MCF 10A (cell line): Measurements from ENCODE around the gene ASF1B. TPM values are rescaled to one million over a fixed set of nuclear protein-coding genes. Genes with fewer than 3 reads are reported as not detected.

ENCODE experiments used
- BruUV-seq: library from RNA; stranded (reverse); fragments of 400-500 nt; replicated peaks from 2 replicates; lab custom pipeline; 2021; lab: Mats Ljungman, UMichigan
- CTCF ChIA-PET: fragments of 300-600 bp; sonication (Branson Sonifier 250); formaldehyde crosslinking; extraction: SDS; loops from one replicate; lab custom pipeline; 2021; ENCODE audit warnings: antibody characterized with exemption, inconsistent platforms; lab: Yijun Ruan, JAX
- POLR2A ChIA-PET: fragments of 300-600, 350-650 bp; sonication (Branson Sonifier 250); formaldehyde crosslinking; extraction: SDS; loops from one replicate; lab custom pipeline; 2020; ENCODE audit warnings: antibody characterized with exemption, inconsistent platforms; lab: Yijun Ruan, JAX
- DNase-seq: peaks from one replicate; pipeline ENCODE4 v3.0.0-alpha.2; 2018; ENCODE audit not compliant: unreplicated experiment
- H3K27ac Mint-ChIP-seq: one replicate; pipeline ENCODE4 v1.8.0; 2022; ENCODE audit warnings: mild to moderate bottlenecking, low read depth, mixed read lengths; ENCODE audit not compliant: unreplicated experiment
- H3K27me3 Mint-ChIP-seq: one replicate; pipeline ENCODE4 v1.8.0; 2022; ENCODE audit warnings: mixed read lengths; ENCODE audit not compliant: insufficient read depth, unreplicated experiment
- H3K36me3 Mint-ChIP-seq: one replicate; pipeline ENCODE4 v1.8.0; 2022; ENCODE audit warnings: mild to moderate bottlenecking, moderate library complexity, mixed read lengths; ENCODE audit not compliant: insufficient read depth, unreplicated experiment
- H3K4me1 Mint-ChIP-seq: one replicate; pipeline ENCODE4 v1.8.0; 2022; ENCODE audit warnings: mixed read lengths; ENCODE audit not compliant: insufficient read depth, unreplicated experiment
- H3K4me3 Mint-ChIP-seq: one replicate; pipeline ENCODE4 v1.8.0; 2022; ENCODE audit warnings: mild to moderate bottlenecking, moderate library complexity, mixed read lengths; ENCODE audit not compliant: unreplicated experiment
- H3K9me3 Mint-ChIP-seq: one replicate; pipeline ENCODE4 v1.8.0; 2022; ENCODE audit warnings: mixed read lengths; ENCODE audit not compliant: unreplicated experiment
- CTCF ChIP-seq: fragments of 200-600 bp; IDR thresholded peaks from one replicate; pipeline ENCODE4 v1.8.0; 2022; ENCODE audit warnings: antibody characterized with exemption, mild to moderate bottlenecking; ENCODE audit not compliant: unreplicated experiment
- intact Hi-C: fragments of 100-400 bp; cut with micrococcal nuclease; formaldehyde crosslinking; loops from 2 replicates; pipeline ENCODE4 v1.14.1; 2022
- total RNA-seq: library from RNA; stranded (reverse); gene quantifications from 2 replicates; pipeline ENCODE4 v1.2.3, GENCODE V29; 2022

The ASF1B gene
- total RNA-seq, 1 experiment from 2014 or later, result 7.0 TPM

GRCh38 chr19:14167576-14168138, 31.3 kb upstream of the ASF1B start:
- Mint-ChIP-seq H3K4me3 (no peak overlapping the region), H3K27me3 (no peaks in the 10 kb centered on the region), H3K4me1 (no peaks in the 10 kb centered on the region), H3K36me3 (no peaks in the 10 kb centered on the region), H3K9me3 (no peaks in the 10 kb centered on the region), H3K27ac (no peak overlapping the region)
- intact Hi-C loops, result no loop called here
- POLR2A ChIA-PET, result no interaction called here
- CTCF ChIA-PET, result interaction anchor here (0.6 kb wide), 1 partner anchor 32 kb away, joined by 3 read pairs; no protein-coding TSS in a partner anchor
- TF ChIP-seq CTCF, result no peak
- no peak for DNase-seq
- BruUV-seq, result no TSS peak

- TF ChIP-seq CTCF, result no peak
- H3K27ac Mint-ChIP-seq, result no peak overlapping the region
- H3K36me3 Mint-ChIP-seq, result no peaks in the 10 kb centered on the region
Measured at GRCh38 chr19:14166999-14167575, 30.7 kb upstream of the ASF1B start.

GRCh38 chr19:14165990-14166830, 29.8 kb upstream of the ASF1B start:
- no TSS peak for BruUV-seq
- Mint-ChIP-seq H3K4me3 (no peak overlapping the region), H3K4me1 (no peaks in the 10 kb centered on the region), H3K27me3 (no peaks in the 10 kb centered on the region), H3K9me3 (no peaks in the 10 kb centered on the region), H3K36me3 (peaks cover 6% of the 10 kb centered on the region), H3K27ac (no peak overlapping the region)
- no peak for TF ChIP-seq CTCF
- no peak for DNase-seq
- intact Hi-C loops, result no loop called here
- ChIA-PET CTCF (interaction anchor here (0.5 kb wide), 1 partner anchor 187 kb away, joined by 5 read pairs; no protein-coding TSS in a partner anchor), POLR2A (no interaction called here)

More at GRCh38 chr19:14166999-14167575, 30.7 kb upstream of the ASF1B start:
- H3K4me1 Mint-ChIP-seq, result no peaks in the 10 kb centered on the region
- intact Hi-C loops, result no loop called here
- no peak overlapping the region for H3K4me3 Mint-ChIP-seq
- no TSS peak for BruUV-seq
- ChIA-PET POLR2A (no interaction called here), CTCF (no interaction called here)
- DNase-seq, result no peak
- no peaks in the 10 kb centered on the region for H3K27me3 Mint-ChIP-seq
- no peaks in the 10 kb centered on the region for H3K9me3 Mint-ChIP-seq
